Measurements from ENCODE around the gene SPECC1L.

SPECC1L gene

DNA sequence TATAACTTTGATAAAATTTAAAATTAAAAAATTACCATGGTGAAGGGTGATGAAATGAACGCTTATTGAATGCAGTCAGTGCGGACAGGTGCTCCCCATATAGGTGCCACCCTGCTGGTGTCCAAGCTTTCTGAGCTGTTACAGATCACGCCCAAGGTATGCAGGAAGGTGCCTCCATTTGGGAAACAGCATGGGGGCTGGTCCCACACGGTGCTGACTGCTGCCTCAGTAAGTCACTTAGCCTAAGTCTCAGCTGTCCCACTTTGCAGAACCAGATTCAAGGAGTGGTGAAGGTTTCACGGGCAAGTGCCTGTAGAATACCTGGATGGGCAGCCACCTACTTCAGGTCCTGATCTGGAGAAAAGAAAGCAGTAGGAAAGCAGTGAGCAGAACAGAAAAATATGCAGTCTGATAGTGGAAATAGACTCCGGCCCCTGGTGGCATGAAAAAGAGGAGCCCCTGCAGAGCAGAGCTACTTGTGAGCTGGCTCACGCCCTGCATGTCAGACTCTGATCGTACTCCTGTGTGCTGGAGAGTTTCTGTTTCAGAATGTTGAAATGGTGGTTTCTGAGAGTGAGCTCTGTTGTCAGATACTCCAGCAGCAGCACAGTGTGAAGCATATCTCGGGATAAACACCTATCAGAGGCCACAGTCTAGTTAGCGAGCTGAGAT, 189.9 kb downstream of the SPECC1L start:
- DNase-seq (ENCODE audit: extremely low read depth, low read depth), result no peak
- TF ChIP-seq, protein P1, sequence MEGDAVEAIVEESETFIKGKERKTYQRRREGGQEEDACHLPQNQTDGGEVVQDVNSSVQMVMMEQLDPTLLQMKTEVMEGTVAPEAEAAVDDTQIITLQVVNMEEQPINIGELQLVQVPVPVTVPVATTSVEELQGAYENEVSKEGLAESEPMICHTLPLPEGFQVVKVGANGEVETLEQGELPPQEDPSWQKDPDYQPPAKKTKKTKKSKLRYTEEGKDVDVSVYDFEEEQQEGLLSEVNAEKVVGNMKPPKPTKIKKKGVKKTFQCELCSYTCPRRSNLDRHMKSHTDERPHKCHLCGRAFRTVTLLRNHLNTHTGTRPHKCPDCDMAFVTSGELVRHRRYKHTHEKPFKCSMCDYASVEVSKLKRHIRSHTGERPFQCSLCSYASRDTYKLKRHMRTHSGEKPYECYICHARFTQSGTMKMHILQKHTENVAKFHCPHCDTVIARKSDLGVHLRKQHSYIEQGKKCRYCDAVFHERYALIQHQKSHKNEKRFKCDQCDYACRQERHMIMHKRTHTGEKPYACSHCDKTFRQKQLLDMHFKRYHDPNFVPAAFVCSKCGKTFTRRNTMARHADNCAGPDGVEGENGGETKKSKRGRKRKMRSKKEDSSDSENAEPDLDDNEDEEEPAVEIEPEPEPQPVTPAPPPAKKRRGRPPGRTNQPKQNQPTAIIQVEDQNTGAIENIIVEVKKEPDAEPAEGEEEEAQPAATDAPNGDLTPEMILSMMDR (IDR thresholded peaks at IDR 0.05; ENCODE audit: low read depth, low read length, missing control alignments), result no peak
- H3K4me3 ChIP-seq (replicated peaks; ENCODE audit: low read depth, low read length), result no peak overlapping the region

DNA sequence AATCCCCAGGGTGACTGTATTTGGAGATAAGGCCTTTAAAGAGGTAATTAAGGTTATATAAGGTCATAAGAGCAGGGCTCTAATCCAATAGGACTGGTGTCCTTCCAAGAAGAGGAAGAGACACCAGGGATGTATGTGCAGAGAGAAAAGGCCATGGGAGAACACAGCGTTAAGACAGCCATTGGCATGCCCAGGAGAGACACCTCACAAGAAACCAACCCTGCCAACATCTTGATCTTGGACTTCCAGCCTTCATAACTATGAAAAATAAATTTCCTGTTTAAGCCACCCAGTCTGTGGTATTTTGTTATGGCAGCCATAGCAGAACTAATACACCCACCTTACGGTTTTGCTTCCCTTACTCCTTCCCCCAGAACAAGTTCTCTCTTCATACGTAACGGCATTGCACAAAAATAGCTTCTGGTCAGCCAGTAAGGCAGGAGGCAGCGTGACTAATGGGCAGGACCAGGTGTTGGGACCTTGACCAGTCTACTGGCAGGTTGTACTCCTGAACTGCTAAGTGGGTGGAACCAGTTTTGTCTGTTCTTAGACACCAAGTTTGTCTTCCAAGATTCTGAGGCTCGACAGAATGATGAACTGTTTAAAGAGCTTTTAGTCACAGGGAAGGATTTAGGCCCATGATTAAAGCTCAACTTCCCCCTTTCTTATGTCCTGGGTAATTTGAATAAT, 192.6 kb downstream of the SPECC1L start:
- H3K4me3 ChIP-seq (replicated peaks; ENCODE audit: low read depth, low read length), result no peak overlapping the region
- TF ChIP-seq, protein P1 (IDR thresholded peaks at IDR 0.05; ENCODE audit: low read depth, low read length, missing control alignments), result no peak
- DNase-seq (ENCODE audit: extremely low read depth, low read depth), result no peak

DNA sequence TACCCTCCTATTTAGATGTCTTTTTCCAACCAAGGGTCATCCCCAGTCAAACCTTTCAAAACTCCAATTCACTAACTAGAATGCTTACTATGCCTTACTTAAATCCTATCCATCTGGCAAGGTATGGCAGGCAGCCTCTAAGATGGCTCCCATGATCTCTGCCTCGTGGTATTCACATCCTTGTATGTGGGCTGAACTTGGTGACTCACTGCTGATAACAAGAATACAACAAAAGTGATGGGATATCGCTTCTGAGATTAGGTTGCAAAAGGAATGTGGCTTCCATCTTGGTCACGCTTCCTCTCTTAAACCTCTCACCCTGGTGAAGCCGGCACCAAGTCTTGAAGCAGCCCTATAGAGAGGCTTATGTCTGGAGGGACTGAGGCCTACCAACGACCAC, 194.9 kb downstream of the SPECC1L start:
- H3K4me3 ChIP-seq (replicated peaks; ENCODE audit: low read depth, low read length), result no peak overlapping the region
- TF ChIP-seq, protein P1 (IDR thresholded peaks at IDR 0.05; ENCODE audit: low read depth, low read length, missing control alignments), result no peak
- no peak for DNase-seq (ENCODE audit: extremely low read depth, low read depth)

DNA sequence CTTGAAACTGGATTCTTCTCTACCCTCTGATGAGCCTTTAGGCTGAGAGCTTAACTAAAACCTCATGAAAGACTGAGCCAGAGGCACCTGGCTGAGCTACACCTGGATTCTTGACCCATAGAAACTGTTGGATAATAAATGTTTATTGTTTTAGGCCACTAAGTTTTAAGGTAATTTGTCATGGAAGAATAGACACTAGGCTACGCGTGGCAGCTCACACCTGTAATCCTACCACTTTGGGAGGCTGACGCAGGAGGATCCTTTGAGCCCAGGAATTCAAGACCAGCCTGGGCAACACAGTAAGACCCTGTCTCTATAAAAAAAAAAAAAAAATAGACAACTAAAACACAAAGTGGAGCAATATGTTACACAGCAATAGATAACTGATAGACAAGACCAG, 195.3 kb downstream of the SPECC1L start:
- DNase-seq (ENCODE audit: extremely low read depth, low read depth), result no peak
- no peak overlapping the region for H3K4me3 ChIP-seq (replicated peaks; ENCODE audit: low read depth, low read length)
- TF ChIP-seq, protein P1 (IDR thresholded peaks at IDR 0.05; ENCODE audit: low read depth, low read length, missing control alignments), result no peak

DNA sequence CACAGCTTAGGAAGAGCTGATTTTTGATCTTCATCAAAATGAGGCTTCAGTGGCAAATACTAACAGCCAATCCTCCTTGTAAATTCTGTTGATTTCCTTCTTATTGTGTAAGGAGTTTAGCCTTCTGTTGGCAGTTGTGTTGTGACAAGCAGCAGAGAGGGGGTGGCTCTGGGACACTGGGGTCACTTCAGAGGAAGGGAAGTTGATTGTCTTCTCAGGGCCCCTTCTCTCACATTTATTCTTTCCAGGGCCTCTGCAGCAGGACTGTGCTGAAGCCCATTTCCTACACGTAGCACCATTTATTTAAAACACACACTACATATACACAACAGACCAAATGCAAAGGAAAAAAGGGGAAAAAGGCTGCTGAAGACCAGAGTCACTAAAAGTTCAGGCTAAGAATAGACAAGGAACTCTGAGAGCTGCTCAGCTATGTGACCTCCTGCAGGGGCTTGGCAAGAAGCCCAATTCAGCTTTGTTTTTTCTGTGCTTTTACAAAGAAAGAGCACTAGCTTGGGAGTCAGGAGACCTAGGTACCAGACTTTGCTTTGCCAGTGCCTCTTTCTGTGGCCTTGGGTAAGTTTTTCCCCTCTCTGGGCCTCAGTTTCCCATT, 196.2 kb downstream of the SPECC1L start:
- DNase-seq (ENCODE audit: extremely low read depth, low read depth), result no peak
- no peak overlapping the region for H3K4me3 ChIP-seq (replicated peaks; ENCODE audit: low read depth, low read length)
- TF ChIP-seq, protein P1 (IDR thresholded peaks at IDR 0.05; ENCODE audit: low read depth, low read length, missing control alignments), result no peak

DNA sequence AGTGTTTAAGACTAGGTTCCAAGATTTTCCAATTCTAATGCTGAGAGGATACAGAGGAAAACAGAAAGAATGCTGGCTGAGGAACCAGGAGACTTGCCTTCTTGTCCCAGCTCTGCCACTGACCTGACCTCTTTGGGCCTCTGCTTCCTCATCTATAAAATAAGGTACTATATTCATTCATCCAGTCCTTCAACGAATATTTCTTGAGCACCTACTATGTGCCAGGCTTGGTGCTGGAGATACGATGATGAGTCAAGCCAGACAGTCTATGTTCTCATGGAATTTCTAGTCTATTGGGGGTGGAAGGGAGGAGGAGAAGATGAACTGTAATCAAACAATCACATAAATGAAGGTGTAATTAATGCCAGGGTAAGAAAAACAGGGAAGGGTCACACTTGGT, 196.7 kb downstream of the SPECC1L start:
- TF ChIP-seq, protein P1 (IDR thresholded peaks at IDR 0.05; ENCODE audit: low read depth, low read length, missing control alignments), result no peak
- no peak overlapping the region for H3K4me3 ChIP-seq (replicated peaks; ENCODE audit: low read depth, low read length)
- DNase-seq (ENCODE audit: extremely low read depth, low read depth), result no peak

Measured in HFF-Myc (cell line).